Measurements from ENCODE around the gene C1orf74.
A peak's percentile ranks its signal among the peaks of the same experiment; 100 is the strongest.

C1orf74 gene

GRCh38 chr1:209759829-209760359, 24.5 kb downstream of the C1orf74 start:
- no peak for DNase-seq (ENCODE audit: extremely low read depth, insufficient read length)
- H3K36me3 ChIP-seq (ENCODE audit: control insufficient read depth, insufficient read depth, low read length), result peaks cover 27% of the 10 kb centered on the region
- H3K27me3 ChIP-seq (replicated peaks; ENCODE audit: control insufficient read depth, insufficient read depth, low read length), result no peaks in the 10 kb centered on the region
- no peak overlapping the region for H3K4me3 ChIP-seq (replicated peaks; ENCODE audit: low read depth, low read length)
- no peak for TF ChIP-seq CTCF (IDR thresholded peaks at IDR 0.05; ENCODE audit: insufficient read depth, low read length, poor library complexity, severe bottlenecking)

- H3K4me3 ChIP-seq (replicated peaks; ENCODE audit: low read depth, low read length), result peak overlapping the region; percentile 70; the same call in 1 of the 2 replicates
- H3K27me3 ChIP-seq (replicated peaks; ENCODE audit: control insufficient read depth, insufficient read depth, low read length), result no peaks in the 10 kb centered on the region
- H3K36me3 ChIP-seq (ENCODE audit: control insufficient read depth, insufficient read depth, low read length), result peaks cover 27% of the 10 kb centered on the region
- DNase-seq (ENCODE audit: extremely low read depth, insufficient read length), result no peak
- no peak for TF ChIP-seq CTCF (IDR thresholded peaks at IDR 0.05; ENCODE audit: insufficient read depth, low read length, poor library complexity, severe bottlenecking)
Measured at GRCh38 chr1:209758400-209758799, 26.0 kb downstream of the C1orf74 start.

GRCh38 chr1:209756615-209757445, 27.5 kb downstream of the C1orf74 start:
- Histone ChIP-seq H3K36me3 (ENCODE audit: control insufficient read depth, insufficient read depth, low read length) (peaks cover 17% of the 10 kb centered on the region), H3K4me3 (replicated peaks; ENCODE audit: low read depth, low read length) (peak overlapping the region; percentile 70), H3K27me3 (replicated peaks; ENCODE audit: control insufficient read depth, insufficient read depth, low read length) (no peaks in the 10 kb centered on the region)
- DNase-seq (ENCODE audit: extremely low read depth, insufficient read length), result peak; percentile 53
- no peak for TF ChIP-seq CTCF (IDR thresholded peaks at IDR 0.05; ENCODE audit: insufficient read depth, low read length, poor library complexity, severe bottlenecking)

GRCh38 chr1:209755926-209756614, 28.3 kb downstream of the C1orf74 start, which contains the start of gene TRAF3IP3:
Gene TRAF3IP3 (plus strand): TSS chr1:209756053. CDS start chr1:209760040, 3,987 bp downstream.
- H3K36me3 ChIP-seq (ENCODE audit: control insufficient read depth, insufficient read depth, low read length), result peaks cover 13% of the 10 kb centered on the region
- H3K27me3 ChIP-seq (replicated peaks; ENCODE audit: control insufficient read depth, insufficient read depth, low read length), result no peaks in the 10 kb centered on the region
- TF ChIP-seq CTCF (IDR thresholded peaks at IDR 0.05; ENCODE audit: insufficient read depth, low read length, poor library complexity, severe bottlenecking), result no peak
- DNase-seq (ENCODE audit: extremely low read depth, insufficient read length), result peak; percentile 69
- peak within 1 kb of the TSS; percentile 70 for H3K4me3 ChIP-seq (replicated peaks; ENCODE audit: low read depth, low read length)

- H3K4me3 ChIP-seq (replicated peaks; ENCODE audit: low read depth, low read length), result no peak overlapping the region; the same call in 1 of the 2 replicates
- peaks cover 10% of the 10 kb centered on the region for H3K36me3 ChIP-seq (ENCODE audit: control insufficient read depth, insufficient read depth, low read length)
- no peak for TF ChIP-seq CTCF (IDR thresholded peaks at IDR 0.05; ENCODE audit: insufficient read depth, low read length, poor library complexity, severe bottlenecking)
Measured at GRCh38 chr1:209755256-209755655, 29.1 kb downstream of the C1orf74 start.

More at GRCh38 chr1:209755256-209755655, 29.1 kb downstream of the C1orf74 start:
- DNase-seq (ENCODE audit: extremely low read depth, insufficient read length), result no peak
- H3K27me3 ChIP-seq (replicated peaks; ENCODE audit: control insufficient read depth, insufficient read depth, low read length), result no peaks in the 10 kb centered on the region

Measured in GM06990 (cell line).